Measurements from ENCODE around the gene CALHM6. TPM values are rescaled to one million over a fixed set of nuclear protein-coding genes. Genes with fewer than 3 reads are reported as not detected.

CALHM6 gene
- total and polyA plus RNA-seq, 9 of the 15 experiments (the other 6 are each of a cell fraction or from before 2014, with no cell fraction given) = 0.24 TPM; not detected in 8

DNA sequence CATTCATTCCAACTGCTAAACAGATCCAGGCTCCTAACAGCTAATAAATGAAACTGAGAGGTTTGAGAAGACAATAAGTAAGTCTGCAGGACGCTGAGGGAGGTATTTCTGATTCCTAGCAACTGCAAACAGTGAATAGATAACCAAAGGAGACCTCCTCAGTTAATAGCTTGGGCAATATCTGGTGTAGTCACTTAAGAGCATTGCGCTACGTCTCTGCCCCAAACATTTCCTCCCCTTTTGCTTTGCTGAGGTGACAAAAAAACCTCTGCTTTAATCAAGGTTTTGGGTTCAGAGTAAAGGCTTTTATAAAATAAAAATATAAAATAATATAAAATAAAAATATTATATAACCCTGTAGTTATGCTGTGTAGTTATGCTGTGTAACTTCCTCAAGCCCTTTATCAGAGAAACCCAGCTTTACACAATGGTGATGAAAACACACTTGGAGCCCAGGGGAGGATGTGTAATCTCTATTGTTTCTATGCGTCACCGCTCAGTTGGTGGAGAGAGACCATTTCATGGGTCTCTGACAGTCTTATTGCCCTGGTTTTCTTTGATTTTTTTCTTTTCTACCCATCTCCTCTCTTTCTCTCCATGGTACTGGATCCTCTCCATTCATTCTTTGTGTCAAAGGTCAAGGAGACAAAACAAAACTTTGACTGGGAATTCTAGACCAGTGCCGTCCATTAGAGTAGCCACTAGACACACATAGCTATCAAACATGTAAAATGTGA is 31.3 kb downstream of the CALHM6 start (continued):
- TF ChIP-seq EHMT2 (IDR thresholded peaks at IDR 0.05) (peak; percentile 87), ZNF79 (CRISPR knock-in tag; IDR thresholded peaks at IDR 0.05; ENCODE audit: low read depth) (no peak), ARID1B (IDR thresholded peaks at IDR 0.05) (peak; percentile 96), ZZZ3 (IDR thresholded peaks at IDR 0.05) (no peak), ELF4 (CRISPR knock-in tag; IDR thresholded peaks at IDR 0.05) (no peak), ATF1 (CRISPR knock-in tag; IDR thresholded peaks at IDR 0.05) (no peak), ATF1 (tag; IDR thresholded peaks at IDR 0.05) (peak; percentile 66), SREBF2 (CRISPR knock-in tag; IDR thresholded peaks at IDR 0.05) (no peak), KLF6 (CRISPR knock-in tag; IDR thresholded peaks at IDR 0.05; ENCODE audit: borderline replicate concordance) (no peak), ZNF445 (CRISPR knock-in tag; IDR thresholded peaks at IDR 0.05; ENCODE audit: low read depth) (no peak), NFXL1 (CRISPR knock-in tag; IDR thresholded peaks at IDR 0.05) (no peak), MCM7 (IDR thresholded peaks at IDR 0.05) (no peak), CTBP1 (IDR thresholded peaks at IDR 0.05; ENCODE audit: borderline replicate concordance) (no peak), PHB (CRISPR knock-in tag; IDR thresholded peaks at IDR 0.05) (no peak), CREM (IDR thresholded peaks at IDR 0.05; ENCODE audit: low read depth) (peak; percentile 82), MYBL2 (IDR thresholded peaks at IDR 0.05; ENCODE audit: low read depth) (no peak), MYBL2 (CRISPR knock-in tag; IDR thresholded peaks at IDR 0.05; ENCODE audit: borderline replicate concordance) (no peak)
- TF ChIP-seq, protein P1, sequence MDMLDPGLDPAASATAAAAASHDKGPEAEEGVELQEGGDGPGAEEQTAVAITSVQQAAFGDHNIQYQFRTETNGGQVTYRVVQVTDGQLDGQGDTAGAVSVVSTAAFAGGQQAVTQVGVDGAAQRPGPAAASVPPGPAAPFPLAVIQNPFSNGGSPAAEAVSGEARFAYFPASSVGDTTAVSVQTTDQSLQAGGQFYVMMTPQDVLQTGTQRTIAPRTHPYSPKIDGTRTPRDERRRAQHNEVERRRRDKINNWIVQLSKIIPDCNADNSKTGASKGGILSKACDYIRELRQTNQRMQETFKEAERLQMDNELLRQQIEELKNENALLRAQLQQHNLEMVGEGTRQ (CRISPR knock-in tag; IDR thresholded peaks at IDR 0.05) = no peak
- TF ChIP-seq, protein P2, sequence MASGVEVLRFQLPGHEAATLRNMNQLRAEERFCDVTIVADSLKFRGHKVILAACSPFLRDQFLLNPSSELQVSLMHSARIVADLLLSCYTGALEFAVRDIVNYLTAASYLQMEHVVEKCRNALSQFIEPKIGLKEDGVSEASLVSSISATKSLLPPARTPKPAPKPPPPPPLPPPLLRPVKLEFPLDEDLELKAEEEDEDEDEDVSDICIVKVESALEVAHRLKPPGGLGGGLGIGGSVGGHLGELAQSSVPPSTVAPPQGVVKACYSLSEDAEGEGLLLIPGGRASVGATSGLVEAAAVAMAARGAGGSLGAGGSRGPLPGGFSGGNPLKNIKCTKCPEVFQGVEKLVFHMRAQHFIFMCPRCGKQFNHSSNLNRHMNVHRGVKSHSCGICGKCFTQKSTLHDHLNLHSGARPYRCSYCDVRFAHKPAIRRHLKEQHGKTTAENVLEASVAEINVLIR (CRISPR knock-in tag; IDR thresholded peaks at IDR 0.05) = no peak
- TF ChIP-seq, protein P3, sequence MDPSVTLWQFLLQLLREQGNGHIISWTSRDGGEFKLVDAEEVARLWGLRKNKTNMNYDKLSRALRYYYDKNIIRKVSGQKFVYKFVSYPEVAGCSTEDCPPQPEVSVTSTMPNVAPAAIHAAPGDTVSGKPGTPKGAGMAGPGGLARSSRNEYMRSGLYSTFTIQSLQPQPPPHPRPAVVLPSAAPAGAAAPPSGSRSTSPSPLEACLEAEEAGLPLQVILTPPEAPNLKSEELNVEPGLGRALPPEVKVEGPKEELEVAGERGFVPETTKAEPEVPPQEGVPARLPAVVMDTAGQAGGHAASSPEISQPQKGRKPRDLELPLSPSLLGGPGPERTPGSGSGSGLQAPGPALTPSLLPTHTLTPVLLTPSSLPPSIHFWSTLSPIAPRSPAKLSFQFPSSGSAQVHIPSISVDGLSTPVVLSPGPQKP (CRISPR knock-in tag; IDR thresholded peaks at IDR 0.05) = no peak
- TF ChIP-seq, protein P4, sequence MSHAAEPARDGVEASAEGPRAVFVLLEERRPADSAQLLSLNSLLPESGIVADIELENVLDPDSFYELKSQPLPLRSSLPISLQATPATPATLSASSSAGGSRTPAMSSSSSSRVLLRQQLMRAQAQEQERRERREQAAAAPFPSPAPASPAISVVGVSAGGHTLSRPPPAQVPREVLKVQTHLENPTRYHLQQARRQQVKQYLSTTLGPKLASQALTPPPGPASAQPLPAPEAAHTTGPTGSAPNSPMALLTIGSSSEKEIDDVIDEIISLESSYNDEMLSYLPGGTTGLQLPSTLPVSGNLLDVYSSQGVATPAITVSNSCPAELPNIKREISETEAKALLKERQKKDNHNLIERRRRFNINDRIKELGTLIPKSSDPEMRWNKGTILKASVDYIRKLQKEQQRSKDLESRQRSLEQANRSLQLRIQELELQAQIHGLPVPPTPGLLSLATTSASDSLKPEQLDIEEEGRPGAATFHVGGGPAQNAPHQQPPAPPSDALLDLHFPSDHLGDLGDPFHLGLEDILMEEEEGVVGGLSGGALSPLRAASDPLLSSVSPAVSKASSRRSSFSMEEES (CRISPR knock-in tag; IDR thresholded peaks at IDR 0.05) = no peak
- TF ChIP-seq, protein P5, sequence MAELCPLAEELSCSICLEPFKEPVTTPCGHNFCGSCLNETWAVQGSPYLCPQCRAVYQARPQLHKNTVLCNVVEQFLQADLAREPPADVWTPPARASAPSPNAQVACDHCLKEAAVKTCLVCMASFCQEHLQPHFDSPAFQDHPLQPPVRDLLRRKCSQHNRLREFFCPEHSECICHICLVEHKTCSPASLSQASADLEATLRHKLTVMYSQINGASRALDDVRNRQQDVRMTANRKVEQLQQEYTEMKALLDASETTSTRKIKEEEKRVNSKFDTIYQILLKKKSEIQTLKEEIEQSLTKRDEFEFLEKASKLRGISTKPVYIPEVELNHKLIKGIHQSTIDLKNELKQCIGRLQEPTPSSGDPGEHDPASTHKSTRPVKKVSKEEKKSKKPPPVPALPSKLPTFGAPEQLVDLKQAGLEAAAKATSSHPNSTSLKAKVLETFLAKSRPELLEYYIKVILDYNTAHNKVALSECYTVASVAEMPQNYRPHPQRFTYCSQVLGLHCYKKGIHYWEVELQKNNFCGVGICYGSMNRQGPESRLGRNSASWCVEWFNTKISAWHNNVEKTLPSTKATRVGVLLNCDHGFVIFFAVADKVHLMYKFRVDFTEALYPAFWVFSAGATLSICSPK (IDR thresholded peaks at IDR 0.05; ENCODE audit: borderline replicate concordance) = no peak
